ACC112 (cell line): Measurements from ENCODE around the gene PLCH2.
"Not testable (repeated sequence)": the region's sequence is repeated elsewhere in the genome, so short reads cannot be mapped to it uniquely, and the experiment has no call there.

Experiments
- H2AFZ ChIP-seq: fragments of 200-600 bp; sonication (generic); one replicate; pipeline ENCODE4 v1.6.0; 2017; ENCODE audit warnings: antibody characterized with exemption, low read length; ENCODE audit not compliant: unreplicated experiment
- H3K27ac ChIP-seq: fragments of 200-600 bp; sonication (generic); 2 replicates; pipeline ENCODE4 v1.5.1; 2014; ENCODE audit warnings: low read depth, mild to moderate bottlenecking, antibody characterized with exemption, low read length, moderate library complexity
- H3K27me3 ChIP-seq: fragments of 200-600 bp; sonication (generic); 2 replicates; pipeline ENCODE4 v1.6.1; 2014; ENCODE audit warnings: mild to moderate bottlenecking, antibody characterized with exemption, low read length, moderate library complexity, mixed read lengths; ENCODE audit not compliant: insufficient read depth
- H3K36me3 ChIP-seq: fragments of 200-600 bp; sonication (generic); 2 replicates; pipeline ENCODE4 v1.6.1; 2016; ENCODE audit warnings: mild to moderate bottlenecking, antibody characterized with exemption, low read length, moderate library complexity, mixed read lengths; ENCODE audit not compliant: insufficient read depth
- H3K4me1 ChIP-seq: fragments of 200-600 bp; sonication (generic); one replicate; pipeline ENCODE4 v1.6.1; 2016; ENCODE audit warnings: low read length, mixed read lengths; ENCODE audit not compliant: insufficient read depth, unreplicated experiment, control insufficient read depth
- H3K4me3 ChIP-seq: fragments of 200-600 bp; sonication (generic); 2 replicates; pipeline ENCODE4 v1.5.1; 2014; ENCODE audit warnings: mild to moderate bottlenecking, low read depth, low read length
- H3K79me2 ChIP-seq: fragments of 200-600 bp; sonication (generic); one replicate; pipeline ENCODE4 v1.6.0; 2016; ENCODE audit warnings: low read length; ENCODE audit not compliant: control insufficient read depth, unreplicated experiment, insufficient read depth

The PLCH2 gene

DNA sequence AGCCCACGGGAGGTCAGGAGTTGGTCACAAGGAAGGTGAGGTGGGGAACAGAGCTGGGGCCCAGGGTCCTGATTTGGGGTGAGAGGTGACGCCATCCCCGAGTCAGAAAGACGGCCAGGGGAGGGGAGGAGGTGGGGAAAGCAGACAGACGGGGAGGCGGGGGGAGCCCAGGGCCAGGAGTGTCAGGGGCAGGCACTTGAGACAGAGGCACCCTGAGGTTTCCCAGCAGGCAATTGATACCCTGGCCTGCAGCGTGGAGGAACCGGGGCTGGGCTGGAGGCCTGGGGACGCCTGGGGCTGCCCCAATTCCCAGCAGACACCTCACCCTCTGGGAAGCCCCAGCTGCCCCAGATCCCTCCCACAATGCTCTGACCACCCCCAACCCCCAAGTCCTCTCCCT, 77.0 kb downstream of the PLCH2 start:
- H3K4me3 ChIP-seq, H3K27ac ChIP-seq, H3K27me3 ChIP-seq, H3K79me2 ChIP-seq, H3K36me3 ChIP-seq, H2AFZ ChIP-seq: not testable (repeated sequence)
- H3K4me1 ChIP-seq, result peaks cover 18% of the 10 kb centered on the region

DNA sequence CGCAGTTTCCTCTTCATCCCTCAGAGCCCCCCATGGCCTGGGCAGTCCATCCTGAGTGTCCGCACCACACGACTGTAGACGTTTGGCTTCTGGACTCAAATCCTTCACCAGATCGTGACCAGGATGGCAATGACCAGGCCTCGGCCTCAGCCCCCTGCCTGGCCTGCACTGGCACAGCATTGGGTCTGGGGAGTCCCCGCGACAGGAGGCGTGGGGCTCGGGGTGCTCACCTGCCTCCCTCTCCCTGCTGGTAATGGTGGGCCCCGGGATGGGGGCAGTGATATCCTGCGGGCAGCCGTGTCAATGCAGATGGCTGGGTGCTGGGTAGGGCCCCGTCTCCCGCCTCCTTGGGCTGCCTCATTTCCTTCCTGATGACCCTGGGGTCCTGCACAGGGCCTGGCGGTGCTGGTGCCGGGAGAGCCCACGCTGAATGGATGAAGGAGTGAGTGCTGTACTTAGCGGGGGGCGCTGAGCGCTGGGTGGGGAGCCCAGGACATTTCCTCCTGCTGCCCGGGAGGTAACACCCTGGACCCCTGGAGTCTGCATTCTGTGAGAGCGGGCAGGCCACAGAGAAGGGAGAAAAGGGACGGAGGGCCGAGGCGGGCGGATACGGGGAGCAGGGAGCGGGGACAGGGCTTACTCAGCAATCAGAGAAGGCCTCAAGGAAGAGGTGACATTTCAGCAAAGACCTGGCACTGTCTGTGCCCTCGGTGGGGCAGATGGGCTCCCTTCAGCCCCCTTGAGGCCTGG, 78.0 kb downstream of the PLCH2 start:
- peaks cover 10% of the 10 kb centered on the region for H3K4me1 ChIP-seq
- H3K4me3 ChIP-seq, result no peak overlapping the region
- H3K79me2 ChIP-seq, result no peaks in the 10 kb centered on the region
- no peak overlapping the region for H3K27ac ChIP-seq
- no peaks in the 10 kb centered on the region for H3K27me3 ChIP-seq
- no peaks in the 10 kb centered on the region for H3K36me3 ChIP-seq
- no peak overlapping the region for H2AFZ ChIP-seq

DNA sequence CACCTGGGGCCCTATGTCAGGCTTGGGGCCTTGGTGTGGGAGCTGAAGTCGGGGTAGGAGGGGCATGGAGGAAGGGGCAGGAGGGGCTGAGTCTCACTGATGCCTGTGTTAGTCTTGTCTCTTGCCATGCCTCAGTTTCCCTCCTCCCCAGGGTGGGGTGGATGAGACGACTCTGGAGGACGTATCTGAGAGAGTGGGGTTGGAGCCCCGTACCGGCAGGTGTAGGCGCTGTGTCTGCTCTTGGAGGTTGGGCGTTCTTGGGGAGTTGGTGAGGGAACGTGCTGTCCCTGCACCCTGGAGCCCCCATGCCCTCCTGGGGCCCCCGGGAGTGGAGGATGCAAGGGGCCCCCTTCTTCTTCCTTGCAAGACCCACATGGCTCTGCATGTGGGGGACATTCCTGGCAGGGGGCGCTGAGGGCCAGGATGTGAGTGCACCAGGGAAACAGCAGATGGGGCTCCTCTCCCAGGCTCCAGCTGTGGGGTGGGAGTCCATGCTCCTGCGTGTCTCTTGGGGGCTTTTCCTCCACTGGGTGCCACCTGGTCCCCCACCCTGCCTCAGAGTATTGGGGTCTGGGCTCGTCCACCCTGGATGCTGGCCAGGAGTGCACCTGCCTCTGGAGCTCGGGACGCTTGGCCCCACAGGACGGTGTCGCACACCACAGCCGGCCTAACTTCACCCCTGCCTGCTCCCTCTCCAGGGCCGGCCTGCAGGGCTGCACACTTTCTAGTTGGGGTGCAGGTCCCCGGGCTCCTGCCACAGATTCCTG, 78.7 kb downstream of the PLCH2 start:
- Histone ChIP-seq H2AFZ (no peak overlapping the region), H3K36me3 (no peaks in the 10 kb centered on the region), H3K79me2 (no peaks in the 10 kb centered on the region), H3K27ac (no peak overlapping the region), H3K4me3 (no peak overlapping the region), H3K4me1 (peaks cover 9% of the 10 kb centered on the region), H3K27me3 (no peaks in the 10 kb centered on the region)
